Type B pancreatic cell (in vitro differentiated cells): ENCODE results near the gene RNASE7. TPM values are rescaled to one million over a fixed set of nuclear protein-coding genes. Genes with fewer than 3 reads are reported as not detected.

Experiments
- DNase-seq: peaks from one replicate; pipeline ENCODE4 v3.0.0; 2021; ENCODE audit warnings: mixed read lengths; ENCODE audit not compliant: unreplicated experiment; ENCODE audit errors: extremely low spot score
- H3K27ac Mint-ChIP-seq: 2 replicates; pipeline ENCODE4 v1.8.0; 2021; ENCODE audit warnings: mild to moderate bottlenecking, mixed read lengths
- H3K27me3 Mint-ChIP-seq: 2 replicates; pipeline ENCODE4 v1.8.0; 2021; ENCODE audit warnings: mixed read lengths
- H3K36me3 Mint-ChIP-seq: 2 replicates; pipeline ENCODE4 v1.8.0; 2021; ENCODE audit warnings: mixed read lengths
- H3K4me1 Mint-ChIP-seq: one replicate; pipeline ENCODE4 v1.8.0; 2021; ENCODE audit warnings: mixed read lengths; ENCODE audit not compliant: unreplicated experiment
- H3K4me3 Mint-ChIP-seq: 2 replicates; pipeline ENCODE4 v1.8.0; 2021; ENCODE audit warnings: mild to moderate bottlenecking, mixed read lengths
- H3K9me3 Mint-ChIP-seq: 2 replicates; pipeline ENCODE4 v1.8.0; 2021; ENCODE audit warnings: mixed read lengths
- total RNA-seq: library from RNA; stranded (reverse); gene quantifications from 2 replicates; pipeline ENCODE4 v1.2.1, GENCODE V29; 2021; ENCODE audit warnings: low replicate concordance
- TF ChIP-seq, protein P1 (sequence below): fragments of 200-600 bp; sonication (generic); conservative IDR thresholded peaks from 2 replicates; pipeline ENCODE4 v1.5.0; 2021; ENCODE audit warnings: antibody characterized with exemption, mild to moderate bottlenecking

The RNASE7 gene
- total RNA-seq, 1 donor from 2014 or later = not detected

DNA sequence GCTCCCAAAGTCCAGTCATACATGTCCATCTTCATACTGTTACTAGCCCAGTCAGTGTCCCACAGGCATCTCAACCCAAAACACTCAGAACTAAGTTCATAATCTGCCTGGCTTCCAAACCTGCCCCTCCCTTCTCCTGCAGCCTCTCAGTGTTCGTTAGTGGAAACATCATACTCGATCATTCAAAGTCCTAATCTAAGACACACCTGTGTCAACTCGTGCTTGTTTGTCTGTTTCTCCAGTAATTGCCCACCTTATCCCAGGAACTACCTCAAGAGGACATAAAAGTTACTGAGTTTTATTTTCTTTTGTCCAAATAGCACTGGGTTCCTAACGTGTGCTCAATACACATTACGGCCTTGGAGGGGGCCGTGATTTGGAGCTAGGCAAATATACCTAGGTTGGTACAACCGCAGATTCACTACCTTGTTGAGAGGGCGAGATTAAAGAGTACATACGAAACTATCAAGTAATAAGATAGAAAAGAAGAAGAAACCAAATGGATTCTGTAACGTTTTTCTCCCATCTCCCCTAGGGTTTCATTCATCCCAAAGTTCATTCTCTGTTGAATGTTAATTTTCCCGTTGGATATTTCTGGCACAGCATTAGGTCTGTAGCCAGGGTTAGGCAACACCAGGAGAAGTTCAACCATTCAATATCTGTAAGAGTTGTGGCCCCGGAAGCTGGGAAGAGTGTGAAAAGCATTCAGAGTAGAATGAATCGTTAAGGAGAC lies 18.6 kb downstream of the RNASE7 start:
- TF ChIP-seq, protein P1, sequence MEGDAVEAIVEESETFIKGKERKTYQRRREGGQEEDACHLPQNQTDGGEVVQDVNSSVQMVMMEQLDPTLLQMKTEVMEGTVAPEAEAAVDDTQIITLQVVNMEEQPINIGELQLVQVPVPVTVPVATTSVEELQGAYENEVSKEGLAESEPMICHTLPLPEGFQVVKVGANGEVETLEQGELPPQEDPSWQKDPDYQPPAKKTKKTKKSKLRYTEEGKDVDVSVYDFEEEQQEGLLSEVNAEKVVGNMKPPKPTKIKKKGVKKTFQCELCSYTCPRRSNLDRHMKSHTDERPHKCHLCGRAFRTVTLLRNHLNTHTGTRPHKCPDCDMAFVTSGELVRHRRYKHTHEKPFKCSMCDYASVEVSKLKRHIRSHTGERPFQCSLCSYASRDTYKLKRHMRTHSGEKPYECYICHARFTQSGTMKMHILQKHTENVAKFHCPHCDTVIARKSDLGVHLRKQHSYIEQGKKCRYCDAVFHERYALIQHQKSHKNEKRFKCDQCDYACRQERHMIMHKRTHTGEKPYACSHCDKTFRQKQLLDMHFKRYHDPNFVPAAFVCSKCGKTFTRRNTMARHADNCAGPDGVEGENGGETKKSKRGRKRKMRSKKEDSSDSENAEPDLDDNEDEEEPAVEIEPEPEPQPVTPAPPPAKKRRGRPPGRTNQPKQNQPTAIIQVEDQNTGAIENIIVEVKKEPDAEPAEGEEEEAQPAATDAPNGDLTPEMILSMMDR = no peak
- Mint-ChIP-seq H3K27me3 (peaks cover 8% of the 10 kb centered on the region), H3K36me3 (no peaks in the 10 kb centered on the region), H3K4me3 (no peak overlapping the region), H3K9me3 (no peaks in the 10 kb centered on the region), H3K27ac (no peak overlapping the region), H3K4me1 (peaks cover 30% of the 10 kb centered on the region)
- no peak for DNase-seq

DNA sequence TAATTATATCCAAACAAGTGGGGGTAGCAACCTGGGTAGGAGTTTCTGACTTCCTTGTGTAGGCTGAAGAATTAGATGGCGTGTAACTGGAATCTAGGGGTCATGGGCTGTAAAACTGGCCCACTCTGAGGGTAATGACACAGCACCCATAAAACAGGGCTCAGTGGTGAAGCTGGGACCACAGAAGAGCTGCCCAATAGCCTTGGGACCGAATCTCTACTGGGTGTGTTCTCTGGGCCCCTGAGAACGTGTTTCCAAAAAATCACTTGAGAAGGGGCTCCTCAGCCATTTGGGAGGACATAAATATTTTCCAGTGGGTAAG lies 19.1 kb downstream of the RNASE7 start:
- no peak for DNase-seq
- H3K27me3 Mint-ChIP-seq = peaks cover 11% of the 10 kb centered on the region
- H3K4me1 Mint-ChIP-seq = peaks cover 29% of the 10 kb centered on the region
- no peaks in the 10 kb centered on the region for H3K9me3 Mint-ChIP-seq
- no peaks in the 10 kb centered on the region for H3K36me3 Mint-ChIP-seq
- H3K27ac Mint-ChIP-seq = no peak overlapping the region
- H3K4me3 Mint-ChIP-seq = no peak overlapping the region
- TF ChIP-seq, protein P1 = no peak

DNA sequence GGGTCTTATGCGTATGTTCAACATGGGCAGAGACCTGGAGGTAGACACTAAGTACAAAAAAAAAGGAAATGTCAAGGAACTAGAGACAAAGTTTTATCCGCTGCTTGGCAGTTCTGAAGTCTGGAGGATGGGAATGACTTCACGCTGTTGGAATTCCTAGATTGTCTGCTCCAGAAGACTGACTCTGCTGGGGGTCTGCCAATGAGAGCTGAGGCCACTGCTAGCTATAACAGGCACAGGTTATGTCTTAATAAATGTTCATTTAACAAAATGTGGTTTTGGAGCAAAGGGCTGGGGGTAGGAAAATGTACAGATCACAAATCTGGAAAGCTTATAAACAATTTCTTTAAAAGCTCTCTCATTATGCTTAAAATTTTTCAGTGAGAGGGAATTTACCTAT lies 21.3 kb downstream of the RNASE7 start:
- Mint-ChIP-seq H3K4me3 (no peak overlapping the region), H3K9me3 (no peaks in the 10 kb centered on the region), H3K36me3 (no peaks in the 10 kb centered on the region), H3K27me3 (peaks cover 22% of the 10 kb centered on the region), H3K27ac (no peak overlapping the region), H3K4me1 (peaks cover 23% of the 10 kb centered on the region)
- TF ChIP-seq, protein P1 = no peak
- no peak for DNase-seq

- no peaks in the 10 kb centered on the region for H3K9me3 Mint-ChIP-seq
- no peaks in the 10 kb centered on the region for H3K36me3 Mint-ChIP-seq
- H3K27me3 Mint-ChIP-seq = peaks cover 28% of the 10 kb centered on the region
- H3K27ac Mint-ChIP-seq = no peak overlapping the region
- peaks cover 20% of the 10 kb centered on the region for H3K4me1 Mint-ChIP-seq
- TF ChIP-seq, protein P1 = peak; percentile 36
- no peak for DNase-seq
- H3K4me3 Mint-ChIP-seq = no peak overlapping the region
Measured at GRCh38 chr14:21066882-21067502, 24.8 kb downstream of the RNASE7 start.

DNA sequence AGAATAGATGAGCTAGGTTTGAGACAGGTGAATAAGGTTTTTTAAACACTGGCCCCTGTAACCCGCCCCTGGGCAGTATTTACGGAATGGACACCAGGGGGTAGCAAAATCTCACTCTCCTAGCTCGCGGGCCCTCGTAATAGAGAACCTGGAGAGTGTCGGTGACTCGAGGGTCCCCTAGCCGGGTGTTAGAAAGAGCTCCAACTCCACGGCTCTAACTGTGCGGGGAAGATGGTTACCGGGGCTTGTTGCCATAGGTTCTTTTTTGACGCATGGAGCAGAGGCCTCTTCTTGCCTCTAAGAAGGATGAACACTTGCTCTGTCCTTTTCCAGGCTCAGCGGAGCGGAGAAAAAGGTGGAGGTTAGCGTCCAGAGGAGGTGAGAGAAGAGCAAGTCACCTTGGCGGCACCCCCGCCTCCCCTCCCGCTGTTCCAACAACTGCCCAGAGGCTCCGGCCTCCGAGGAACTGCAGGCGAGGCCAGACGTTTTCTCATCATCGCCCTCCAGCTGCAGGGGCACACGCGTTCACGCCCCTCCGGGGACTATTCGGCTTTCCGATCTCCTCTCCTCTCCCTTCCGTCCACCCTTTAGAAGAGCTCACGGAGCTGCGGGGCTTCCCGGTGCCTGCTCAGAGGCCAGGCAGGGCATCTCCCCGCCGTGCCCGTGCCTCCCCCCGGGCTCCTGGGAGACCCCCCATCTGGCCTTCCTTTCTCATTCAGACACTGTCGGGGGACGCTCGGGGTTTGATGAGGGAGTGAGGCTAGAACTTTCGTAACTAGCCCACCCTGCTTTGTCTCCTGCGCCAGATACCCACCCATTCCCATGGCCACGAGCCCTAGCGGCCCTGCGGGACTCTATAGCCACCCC lies 26.6 kb downstream of the RNASE7 start:
- Mint-ChIP-seq H3K9me3 (no peaks in the 10 kb centered on the region), H3K4me3 (peak overlapping the region; percentile 89), H3K4me1 (peaks cover 24% of the 10 kb centered on the region), H3K36me3 (peaks cover 6% of the 10 kb centered on the region), H3K27ac (peak overlapping the region; percentile 73), H3K27me3 (peaks cover 28% of the 10 kb centered on the region)
- TF ChIP-seq, protein P1 = peak; percentile 76
- DNase-seq = no peak
